Neural crest cell (in vitro differentiated cells): ENCODE data around the gene KCNMA1. TPM values are rescaled to one million over a fixed set of nuclear protein-coding genes. Genes with fewer than 3 reads are reported as not detected.

Source experiments
- DNase-seq: peaks from one replicate; pipeline ENCODE4 v3.0.0; 2021; ENCODE audit warnings: low read depth, mixed read lengths, low spot score
- H3K27ac Mint-ChIP-seq: one replicate; pipeline ENCODE4 v1.8.0; 2021; ENCODE audit warnings: mild to moderate bottlenecking, mixed read lengths; ENCODE audit not compliant: unreplicated experiment
- H3K27me3 Mint-ChIP-seq: 2 replicates; pipeline ENCODE4 v1.8.0; 2021; ENCODE audit warnings: low read depth, mild to moderate bottlenecking, mixed read lengths
- H3K36me3 Mint-ChIP-seq: 2 replicates; pipeline ENCODE4 v1.8.0; 2021; ENCODE audit warnings: low read depth, mild to moderate bottlenecking, mixed read lengths
- H3K4me1 Mint-ChIP-seq: 2 replicates; pipeline ENCODE4 v1.8.0; 2021; ENCODE audit warnings: mixed read lengths
- H3K4me3 Mint-ChIP-seq: one replicate; pipeline ENCODE4 v1.8.0; 2021; ENCODE audit warnings: mild to moderate bottlenecking, mixed read lengths
- H3K9me3 Mint-ChIP-seq: 2 replicates; pipeline ENCODE4 v1.8.0; 2021; ENCODE audit warnings: mixed read lengths
- total RNA-seq: library from RNA; stranded (reverse); gene quantifications from 2 replicates; pipeline ENCODE4 v1.2.1, GENCODE V29; 2021
- TF ChIP-seq, protein P1 (sequence below): fragments of 200-600 bp; sonication (generic); conservative IDR thresholded peaks from 2 replicates; pipeline ENCODE4 v1.5.0; 2021; ENCODE audit warnings: antibody characterized with exemption, mild to moderate bottlenecking

Gene KCNMA1
- total RNA-seq, 1 donor from 2014 or later, result 1.7 TPM

GRCh38 chr10:77608281-77608680 is 29.3 kb downstream of the KCNMA1 start:
- TF ChIP-seq, protein P1, sequence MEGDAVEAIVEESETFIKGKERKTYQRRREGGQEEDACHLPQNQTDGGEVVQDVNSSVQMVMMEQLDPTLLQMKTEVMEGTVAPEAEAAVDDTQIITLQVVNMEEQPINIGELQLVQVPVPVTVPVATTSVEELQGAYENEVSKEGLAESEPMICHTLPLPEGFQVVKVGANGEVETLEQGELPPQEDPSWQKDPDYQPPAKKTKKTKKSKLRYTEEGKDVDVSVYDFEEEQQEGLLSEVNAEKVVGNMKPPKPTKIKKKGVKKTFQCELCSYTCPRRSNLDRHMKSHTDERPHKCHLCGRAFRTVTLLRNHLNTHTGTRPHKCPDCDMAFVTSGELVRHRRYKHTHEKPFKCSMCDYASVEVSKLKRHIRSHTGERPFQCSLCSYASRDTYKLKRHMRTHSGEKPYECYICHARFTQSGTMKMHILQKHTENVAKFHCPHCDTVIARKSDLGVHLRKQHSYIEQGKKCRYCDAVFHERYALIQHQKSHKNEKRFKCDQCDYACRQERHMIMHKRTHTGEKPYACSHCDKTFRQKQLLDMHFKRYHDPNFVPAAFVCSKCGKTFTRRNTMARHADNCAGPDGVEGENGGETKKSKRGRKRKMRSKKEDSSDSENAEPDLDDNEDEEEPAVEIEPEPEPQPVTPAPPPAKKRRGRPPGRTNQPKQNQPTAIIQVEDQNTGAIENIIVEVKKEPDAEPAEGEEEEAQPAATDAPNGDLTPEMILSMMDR, result no peak
- Mint-ChIP-seq H3K27me3 (peaks cover 3% of the 10 kb centered on the region), H3K9me3 (no peaks in the 10 kb centered on the region), H3K27ac (no peak overlapping the region), H3K4me1 (peaks cover 11% of the 10 kb centered on the region), H3K36me3 (no peaks in the 10 kb centered on the region), H3K4me3 (no peak overlapping the region)
- DNase-seq, result no peak

DNA sequence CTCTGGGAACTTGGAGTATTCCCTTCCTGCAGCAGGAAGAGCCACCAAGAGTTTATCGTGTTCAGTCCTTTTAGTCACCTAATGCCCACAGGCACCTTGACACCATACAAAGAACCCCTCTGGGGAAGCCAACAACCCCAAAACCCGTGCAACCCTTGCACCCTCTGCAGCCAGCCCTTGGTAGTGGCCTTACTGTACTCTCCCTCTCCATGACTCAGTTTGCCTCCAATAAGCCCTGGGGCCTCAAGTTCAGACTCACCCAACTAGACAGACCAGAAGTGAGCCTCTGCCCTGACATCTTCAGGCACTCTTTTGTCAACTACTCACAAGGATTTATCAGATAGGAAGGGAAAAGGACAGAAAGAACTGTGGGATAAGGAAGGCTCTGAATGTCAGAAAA is 30.9 kb downstream of the KCNMA1 start:
- DNase-seq, result no peak
- H3K27ac Mint-ChIP-seq, result no peak overlapping the region
- H3K4me1 Mint-ChIP-seq, result peaks cover 17% of the 10 kb centered on the region
- no peaks in the 10 kb centered on the region for H3K36me3 Mint-ChIP-seq
- no peak overlapping the region for H3K4me3 Mint-ChIP-seq
- no peaks in the 10 kb centered on the region for H3K27me3 Mint-ChIP-seq
- H3K9me3 Mint-ChIP-seq, result no peaks in the 10 kb centered on the region
- TF ChIP-seq, protein P1, result no peak

- Mint-ChIP-seq H3K27me3 (no peaks in the 10 kb centered on the region), H3K4me1 (peaks cover 17% of the 10 kb centered on the region), H3K27ac (no peak overlapping the region), H3K4me3 (no peak overlapping the region), H3K9me3 (no peaks in the 10 kb centered on the region), H3K36me3 (no peaks in the 10 kb centered on the region)
- TF ChIP-seq, protein P1, result no peak
- DNase-seq, result no peak
Observed at GRCh38 chr10:77605466-77605865, 32.1 kb downstream of the KCNMA1 start.

DNA sequence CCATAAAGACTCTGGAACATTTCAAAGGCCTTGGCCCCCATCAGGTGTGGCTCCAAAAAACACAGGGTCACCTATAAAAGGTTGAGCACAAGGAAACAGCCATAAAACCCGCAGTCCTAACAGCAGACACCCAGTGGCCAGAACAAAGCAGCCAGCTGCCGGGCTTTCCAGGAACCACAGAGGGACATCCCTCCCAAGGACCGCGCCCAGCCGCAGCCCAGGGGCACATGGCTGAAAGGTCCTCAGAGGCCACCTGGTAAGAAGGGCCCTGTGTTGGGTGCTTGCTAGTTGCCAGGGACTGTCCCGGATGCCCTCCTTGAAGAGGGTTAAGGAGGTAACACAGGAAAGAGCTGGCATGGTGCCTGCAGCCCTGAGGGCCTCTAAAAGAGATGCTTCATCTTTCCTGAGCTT is 32.7 kb downstream of the KCNMA1 start:
- H3K27ac Mint-ChIP-seq, result no peak overlapping the region
- no peaks in the 10 kb centered on the region for H3K27me3 Mint-ChIP-seq
- no peak overlapping the region for H3K4me3 Mint-ChIP-seq
- no peak for DNase-seq
- peaks cover 12% of the 10 kb centered on the region for H3K4me1 Mint-ChIP-seq
- H3K36me3 Mint-ChIP-seq, result no peaks in the 10 kb centered on the region
- TF ChIP-seq, protein P1, result no peak
- no peaks in the 10 kb centered on the region for H3K9me3 Mint-ChIP-seq

- Mint-ChIP-seq H3K27me3 (no peaks in the 10 kb centered on the region), H3K4me1 (peaks cover 9% of the 10 kb centered on the region), H3K27ac (no peak overlapping the region), H3K9me3 (no peaks in the 10 kb centered on the region), H3K36me3 (no peaks in the 10 kb centered on the region), H3K4me3 (no peak overlapping the region)
- no peak for DNase-seq
- TF ChIP-seq, protein P1, result no peak
Observed at GRCh38 chr10:77604063-77604462, 33.5 kb downstream of the KCNMA1 start.

- Mint-ChIP-seq H3K27me3 (no peaks in the 10 kb centered on the region), H3K27ac (no peak overlapping the region)
- TF ChIP-seq, protein P1, result no peak
Observed at GRCh38 chr10:77603534-77603927, 34.1 kb downstream of the KCNMA1 start.

More at GRCh38 chr10:77603534-77603927, 34.1 kb downstream of the KCNMA1 start:
- H3K36me3 Mint-ChIP-seq, result no peaks in the 10 kb centered on the region
- peaks cover 9% of the 10 kb centered on the region for H3K4me1 Mint-ChIP-seq
- no peaks in the 10 kb centered on the region for H3K9me3 Mint-ChIP-seq
- DNase-seq, result no peak
- H3K4me3 Mint-ChIP-seq, result no peak overlapping the region
